ENCODE data around the gene ODC1.

GRCh38 chr2:10432311-10433181 is 15.6 kb downstream of the ODC1 start:
- TF ChIP-seq POLR2A (IDR thresholded peaks at IDR 0.05), result peak; percentile 52
- TF ChIP-seq CTCF (IDR thresholded peaks at IDR 0.05), result no peak
- peak in 1 of 3 donors; percentile 56 for TF ChIP-seq POLR2AphosphoS5 (IDR thresholded peaks at IDR 0.05)
